ENCODE results near the gene TELO2. TPM values are rescaled to one million over a fixed set of nuclear protein-coding genes. Genes with fewer than 3 reads are reported as not detected.

Gene TELO2
- total RNA-seq, 1 donor from 2014 or later: 110 TPM

- Histone ChIP-seq H3K36me3 (no peaks in the 10 kb centered on the region), H3K27me3 (no peaks in the 10 kb centered on the region), H3K27ac (no peak overlapping the region), H3K4me1 (no peaks in the 10 kb centered on the region), H3K4me3 (no peak overlapping the region), H3K9me3 (no peaks in the 10 kb centered on the region)
- TF ChIP-seq CTCF (IDR thresholded peaks at IDR 0.05): no peak
- no peak for DNase-seq (ENCODE audit: low spot score in 2 of 2)
- intact Hi-C loops (cut with DNase I): no loop called here
These were observed 7.2 kb upstream of the TELO2 start for GRCh38 chr16:1485847-1486496.

GRCh38 chr16:1486551-1487390 lies 6.4 kb upstream of the TELO2 start:
- no peak for DNase-seq (ENCODE audit: low spot score in 2 of 2)
- no peak overlapping the region for H3K27ac ChIP-seq
- H3K36me3 ChIP-seq: no peaks in the 10 kb centered on the region
- no peak for TF ChIP-seq CTCF (IDR thresholded peaks at IDR 0.05)
- H3K4me1 ChIP-seq: no peaks in the 10 kb centered on the region
- H3K9me3 ChIP-seq: no peaks in the 10 kb centered on the region
- intact Hi-C loops (cut with DNase I): no loop called here
- H3K4me3 ChIP-seq: no peak overlapping the region
- H3K27me3 ChIP-seq: no peaks in the 10 kb centered on the region

- DNase-seq (ENCODE audit: low spot score in 2 of 2): no peak
- no peak for TF ChIP-seq CTCF (IDR thresholded peaks at IDR 0.05)
- Histone ChIP-seq H3K4me3 (no peak overlapping the region), H3K9me3 (no peaks in the 10 kb centered on the region), H3K27ac (no peak overlapping the region), H3K27me3 (no peaks in the 10 kb centered on the region), H3K4me1 (peaks cover 0 to 1% of the 10 kb centered on the region in 2 donors), H3K36me3 (no peaks in the 10 kb centered on the region)
- intact Hi-C loops (cut with DNase I): no loop called here
These were observed 5.6 kb upstream of the TELO2 start for GRCh38 chr16:1487395-1488053.

GRCh38 chr16:1488054-1488601 lies 5.0 kb upstream of the TELO2 start:
- DNase-seq (ENCODE audit: low spot score in 2 of 2): no peak
- no peaks in the 10 kb centered on the region for H3K9me3 ChIP-seq
- H3K4me1 ChIP-seq: peaks cover 0 to 3% of the 10 kb centered on the region in 2 donors
- H3K27me3 ChIP-seq: no peaks in the 10 kb centered on the region
- no peak for TF ChIP-seq CTCF (IDR thresholded peaks at IDR 0.05)
- intact Hi-C loops (cut with DNase I): no loop called here
- no peaks in the 10 kb centered on the region for H3K36me3 ChIP-seq
- H3K27ac ChIP-seq: no peak overlapping the region
- no peak overlapping the region for H3K4me3 ChIP-seq

GRCh38 chr16:1488619-1489018 lies 4.5 kb upstream of the TELO2 start, which contains the start of gene PTX4:
PTX4 (minus strand) TSS chr16:1488944; CDS start chr16:1488909, 35 bp downstream.
- no peak within 1 kb of the TSS for H3K4me3 ChIP-seq
- no peak for DNase-seq (ENCODE audit: low spot score in 2 of 2)
- TF ChIP-seq CTCF (IDR thresholded peaks at IDR 0.05): no peak
- H3K27ac ChIP-seq: no peak within 1 kb of the TSS
- peaks cover 0 to 3% of the 10 kb centered on the region in 2 donors for H3K4me1 ChIP-seq
- H3K9me3 ChIP-seq: no peaks in the 10 kb centered on the region
- intact Hi-C loops (cut with DNase I): no loop called here
- no peaks in the 10 kb centered on the region for H3K27me3 ChIP-seq
- no peaks in the 10 kb centered on the region for H3K36me3 ChIP-seq
